ENCODE measurements around the gene RFC2.

Gene RFC2

DNA sequence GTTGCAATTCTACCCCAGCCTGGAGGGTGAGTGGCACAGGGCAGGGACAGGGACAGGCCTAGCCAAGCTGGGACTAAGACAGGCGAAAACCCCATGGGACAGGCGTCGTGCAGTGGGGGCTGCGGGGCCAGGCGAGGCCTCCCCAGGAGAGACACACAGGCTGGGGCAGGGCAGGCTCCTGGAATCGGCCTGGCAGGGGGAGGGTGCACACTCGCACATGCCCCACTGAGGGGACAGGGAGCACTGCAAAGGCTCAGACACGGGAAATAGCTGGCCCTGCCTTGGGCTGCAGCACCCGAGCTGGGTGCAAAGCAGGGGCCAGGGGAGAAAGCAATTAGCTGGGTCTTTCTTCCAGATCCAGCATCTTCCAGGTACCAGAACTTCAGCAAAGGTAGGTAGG, 34.0 kb downstream of the RFC2 start:
- TF ChIP-seq TEAD4 (IDR thresholded peaks at IDR 0.05) (no peak), TCF12 (IDR thresholded peaks at IDR 0.05; ENCODE audit: low read depth) (no peak), EGR1 (IDR thresholded peaks at IDR 0.05) (no peak), ZBTB7A (IDR thresholded peaks at IDR 0.05; ENCODE audit: low read depth) (no peak), YY1 (IDR thresholded peaks at IDR 0.05; ENCODE audit: low read depth) (no peak), EP300 (IDR thresholded peaks at IDR 0.05; ENCODE audit: borderline replicate concordance) (no peak), CEBPB (IDR thresholded peaks at IDR 0.05) (no peak), CREB1 (IDR thresholded peaks at IDR 0.05; ENCODE audit: low read depth) (no peak), NFIC (IDR thresholded peaks at IDR 0.05) (no peak), FOXM1 (IDR thresholded peaks at IDR 0.05; ENCODE audit: borderline replicate concordance, low read depth) (no peak)
- TF ChIP-seq, protein P1, sequence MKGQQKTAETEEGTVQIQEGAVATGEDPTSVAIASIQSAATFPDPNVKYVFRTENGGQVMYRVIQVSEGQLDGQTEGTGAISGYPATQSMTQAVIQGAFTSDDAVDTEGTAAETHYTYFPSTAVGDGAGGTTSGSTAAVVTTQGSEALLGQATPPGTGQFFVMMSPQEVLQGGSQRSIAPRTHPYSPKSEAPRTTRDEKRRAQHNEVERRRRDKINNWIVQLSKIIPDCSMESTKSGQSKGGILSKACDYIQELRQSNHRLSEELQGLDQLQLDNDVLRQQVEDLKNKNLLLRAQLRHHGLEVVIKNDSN (IDR thresholded peaks at IDR 0.05): no peak
- TF ChIP-seq, protein P2, sequence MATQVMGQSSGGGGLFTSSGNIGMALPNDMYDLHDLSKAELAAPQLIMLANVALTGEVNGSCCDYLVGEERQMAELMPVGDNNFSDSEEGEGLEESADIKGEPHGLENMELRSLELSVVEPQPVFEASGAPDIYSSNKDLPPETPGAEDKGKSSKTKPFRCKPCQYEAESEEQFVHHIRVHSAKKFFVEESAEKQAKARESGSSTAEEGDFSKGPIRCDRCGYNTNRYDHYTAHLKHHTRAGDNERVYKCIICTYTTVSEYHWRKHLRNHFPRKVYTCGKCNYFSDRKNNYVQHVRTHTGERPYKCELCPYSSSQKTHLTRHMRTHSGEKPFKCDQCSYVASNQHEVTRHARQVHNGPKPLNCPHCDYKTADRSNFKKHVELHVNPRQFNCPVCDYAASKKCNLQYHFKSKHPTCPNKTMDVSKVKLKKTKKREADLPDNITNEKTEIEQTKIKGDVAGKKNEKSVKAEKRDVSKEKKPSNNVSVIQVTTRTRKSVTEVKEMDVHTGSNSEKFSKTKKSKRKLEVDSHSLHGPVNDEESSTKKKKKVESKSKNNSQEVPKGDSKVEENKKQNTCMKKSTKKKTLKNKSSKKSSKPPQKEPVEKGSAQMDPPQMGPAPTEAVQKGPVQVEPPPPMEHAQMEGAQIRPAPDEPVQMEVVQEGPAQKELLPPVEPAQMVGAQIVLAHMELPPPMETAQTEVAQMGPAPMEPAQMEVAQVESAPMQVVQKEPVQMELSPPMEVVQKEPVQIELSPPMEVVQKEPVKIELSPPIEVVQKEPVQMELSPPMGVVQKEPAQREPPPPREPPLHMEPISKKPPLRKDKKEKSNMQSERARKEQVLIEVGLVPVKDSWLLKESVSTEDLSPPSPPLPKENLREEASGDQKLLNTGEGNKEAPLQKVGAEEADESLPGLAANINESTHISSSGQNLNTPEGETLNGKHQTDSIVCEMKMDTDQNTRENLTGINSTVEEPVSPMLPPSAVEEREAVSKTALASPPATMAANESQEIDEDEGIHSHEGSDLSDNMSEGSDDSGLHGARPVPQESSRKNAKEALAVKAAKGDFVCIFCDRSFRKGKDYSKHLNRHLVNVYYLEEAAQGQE (IDR thresholded peaks at IDR 0.05; ENCODE audit: low read depth): no peak

DNA sequence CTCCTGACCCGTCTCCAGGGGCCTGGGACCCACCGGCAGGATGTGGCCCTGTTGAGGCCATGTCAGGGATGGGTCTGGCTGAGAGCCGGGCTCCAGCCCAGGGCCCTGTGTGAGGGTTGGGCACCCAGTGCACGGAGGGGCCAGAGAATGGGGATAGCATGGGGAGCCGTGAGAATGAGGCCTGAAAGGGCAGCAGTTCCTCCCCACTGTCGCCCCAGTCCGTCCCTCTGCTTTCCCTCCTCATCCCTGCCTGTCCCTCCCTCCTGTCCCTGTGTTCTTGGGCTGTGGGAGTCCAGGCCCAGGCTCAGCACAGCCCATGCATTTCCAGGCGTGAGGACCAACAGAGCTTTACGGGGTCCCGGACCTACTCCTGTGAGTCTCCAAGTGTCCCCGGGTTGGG, 34.8 kb downstream of the RFC2 start:
- TF ChIP-seq, protein P2 (IDR thresholded peaks at IDR 0.05; ENCODE audit: low read depth): no peak
- TF ChIP-seq ZBTB7A (IDR thresholded peaks at IDR 0.05; ENCODE audit: low read depth) (no peak), TEAD4 (IDR thresholded peaks at IDR 0.05) (no peak), YY1 (IDR thresholded peaks at IDR 0.05; ENCODE audit: low read depth) (no peak), TCF12 (IDR thresholded peaks at IDR 0.05; ENCODE audit: low read depth) (no peak), CREB1 (IDR thresholded peaks at IDR 0.05; ENCODE audit: low read depth) (no peak), TAF1 (IDR thresholded peaks at IDR 0.05; ENCODE audit: low read depth) (no peak), FOXM1 (IDR thresholded peaks at IDR 0.05; ENCODE audit: borderline replicate concordance, low read depth) (no peak), CEBPB (IDR thresholded peaks at IDR 0.05) (no peak), NFIC (IDR thresholded peaks at IDR 0.05) (no peak), EP300 (IDR thresholded peaks at IDR 0.05; ENCODE audit: borderline replicate concordance) (no peak), EGR1 (IDR thresholded peaks at IDR 0.05) (no peak), RAD21 (IDR thresholded peaks at IDR 0.05; ENCODE audit: low read depth) (no peak)
- TF ChIP-seq, protein P3, sequence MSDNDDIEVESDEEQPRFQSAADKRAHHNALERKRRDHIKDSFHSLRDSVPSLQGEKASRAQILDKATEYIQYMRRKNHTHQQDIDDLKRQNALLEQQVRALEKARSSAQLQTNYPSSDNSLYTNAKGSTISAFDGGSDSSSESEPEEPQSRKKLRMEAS (IDR thresholded peaks at IDR 0.05): no peak
- TF ChIP-seq, protein P1 (IDR thresholded peaks at IDR 0.05): no peak

DNA sequence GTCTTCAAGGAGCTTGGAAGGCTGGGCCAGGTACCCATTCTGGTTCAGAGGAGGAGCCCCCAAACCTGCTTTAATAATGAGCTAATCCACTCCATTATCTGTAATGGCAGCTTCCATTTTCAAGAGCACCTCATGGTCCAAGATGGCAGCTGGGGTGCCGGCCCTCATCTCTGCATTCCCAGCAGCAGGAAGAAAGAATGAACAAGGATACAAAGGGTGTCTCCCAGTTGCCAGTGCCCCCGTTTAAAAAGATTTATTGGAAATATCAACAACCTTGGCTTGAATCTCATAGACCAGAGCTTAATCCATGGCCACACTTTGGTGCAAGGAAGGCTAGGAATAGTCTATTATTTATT, 35.9 kb downstream of the RFC2 start:
- TF ChIP-seq TAF1 (IDR thresholded peaks at IDR 0.05; ENCODE audit: low read depth): no peak
- no peak for TF ChIP-seq TCF12 (IDR thresholded peaks at IDR 0.05; ENCODE audit: low read depth)
- TF ChIP-seq CEBPB (IDR thresholded peaks at IDR 0.05): no peak
- TF ChIP-seq, protein P2 (IDR thresholded peaks at IDR 0.05; ENCODE audit: low read depth): no peak
- TF ChIP-seq, protein P1 (IDR thresholded peaks at IDR 0.05): no peak
- TF ChIP-seq EP300 (IDR thresholded peaks at IDR 0.05; ENCODE audit: borderline replicate concordance): no peak
- no peak for TF ChIP-seq NFIC (IDR thresholded peaks at IDR 0.05)
- no peak for TF ChIP-seq CREB1 (IDR thresholded peaks at IDR 0.05; ENCODE audit: low read depth)
- TF ChIP-seq, protein P3 (IDR thresholded peaks at IDR 0.05): no peak
- no peak for TF ChIP-seq YY1 (IDR thresholded peaks at IDR 0.05; ENCODE audit: low read depth)
- TF ChIP-seq ZBTB7A (IDR thresholded peaks at IDR 0.05; ENCODE audit: low read depth): no peak
- TF ChIP-seq EGR1 (IDR thresholded peaks at IDR 0.05): no peak
- no peak for TF ChIP-seq FOXM1 (IDR thresholded peaks at IDR 0.05; ENCODE audit: borderline replicate concordance, low read depth)
- no peak for TF ChIP-seq RAD21 (IDR thresholded peaks at IDR 0.05; ENCODE audit: low read depth)
- TF ChIP-seq TEAD4 (IDR thresholded peaks at IDR 0.05): no peak
